GM18507 (cell line): ENCODE results near the gene ATG3.
"Not testable (repeated sequence)": the region's sequence is repeated elsewhere in the genome, so short reads cannot be mapped to it uniquely, and the experiment has no call there.

Experiments
- DNase-seq: peaks from one replicate; pipeline ENCODE4 v3.0.0; 2011; ENCODE audit warnings: low read depth; ENCODE audit not compliant: insufficient read length; ENCODE audit errors: extremely low spot score
- FAIRE-seq: peaks from 2 replicates; lab custom pipeline; 2011; peaks lifted over from hg19 to GRCh38; lab: Jason Lieb, UNC

Gene ATG3

GRCh38 chr3:112564247-112564939 lies 2.6 kb upstream of the ATG3 start:
- DNase-seq, FAIRE-seq: not testable (repeated sequence)

- DNase-seq (peak; percentile 40), FAIRE-seq (peak; percentile 21)
Measured at GRCh38 chr3:112561484-112561733, 353 bp downstream of the ATG3 start.

- DNase-seq = peak; percentile 11
- peak; percentile 72 for FAIRE-seq
Measured at GRCh38 chr3:112560721-112561483, 860 bp downstream of the ATG3 start.

DNA sequence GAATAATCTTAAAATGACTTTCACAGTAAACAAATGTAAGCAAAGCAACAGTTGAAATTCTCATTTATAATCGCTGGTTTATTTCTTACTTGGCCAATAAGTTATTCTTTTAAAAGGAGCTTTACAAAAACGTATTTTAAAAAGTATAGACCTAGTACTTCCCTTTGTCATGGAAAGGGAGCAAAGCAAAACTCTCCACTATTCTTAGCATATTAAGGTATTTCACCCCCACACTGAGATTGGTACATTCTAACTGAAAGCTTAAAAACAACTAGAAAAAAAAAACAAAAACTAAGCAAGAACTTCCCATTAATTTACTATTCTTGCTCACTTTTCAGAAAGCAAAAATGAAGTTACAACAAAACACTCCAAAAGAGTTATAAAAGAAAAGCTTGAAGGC lies 1.5 kb downstream of the ATG3 start:
- DNase-seq (no peak), FAIRE-seq (no peak)

GRCh38 chr3:112557976-112558375 lies 3.8 kb downstream of the ATG3 start:
- peak; percentile 24 for FAIRE-seq
- no peak for DNase-seq

DNA sequence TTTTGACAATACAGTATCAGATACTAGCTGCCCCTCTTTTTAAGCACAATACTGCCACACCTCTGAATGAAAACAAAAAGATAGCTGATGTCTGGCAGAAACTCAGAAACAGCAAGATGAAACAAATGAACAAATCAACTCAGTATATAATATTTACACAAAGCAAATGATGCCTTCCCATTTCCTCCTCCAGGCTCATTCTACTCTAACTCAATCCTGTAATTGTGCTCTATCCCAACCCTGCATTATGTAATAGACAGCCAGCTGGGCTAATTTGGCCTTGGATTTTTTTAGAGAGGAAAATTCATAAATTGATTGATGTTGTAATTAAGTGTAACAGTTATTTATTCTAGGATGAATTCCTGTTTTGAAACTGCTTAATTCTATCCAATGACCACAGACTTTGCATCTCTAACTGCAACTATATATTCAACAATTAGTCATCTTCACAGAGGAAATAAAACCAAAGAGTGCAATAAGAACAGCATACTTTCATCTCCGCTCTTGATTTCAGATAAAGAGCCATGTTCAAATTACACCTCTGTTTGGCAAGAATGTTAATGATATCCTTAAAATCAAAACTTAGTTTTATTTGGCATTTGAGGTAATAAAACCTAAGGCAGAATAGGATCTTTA lies 6.1 kb downstream of the ATG3 start:
- FAIRE-seq (peak; percentile 39), DNase-seq (no peak)

GRCh38 chr3:112550859-112551258 lies 10.9 kb downstream of the ATG3 start:
- FAIRE-seq (peak; percentile 33), DNase-seq (no peak)

DNA sequence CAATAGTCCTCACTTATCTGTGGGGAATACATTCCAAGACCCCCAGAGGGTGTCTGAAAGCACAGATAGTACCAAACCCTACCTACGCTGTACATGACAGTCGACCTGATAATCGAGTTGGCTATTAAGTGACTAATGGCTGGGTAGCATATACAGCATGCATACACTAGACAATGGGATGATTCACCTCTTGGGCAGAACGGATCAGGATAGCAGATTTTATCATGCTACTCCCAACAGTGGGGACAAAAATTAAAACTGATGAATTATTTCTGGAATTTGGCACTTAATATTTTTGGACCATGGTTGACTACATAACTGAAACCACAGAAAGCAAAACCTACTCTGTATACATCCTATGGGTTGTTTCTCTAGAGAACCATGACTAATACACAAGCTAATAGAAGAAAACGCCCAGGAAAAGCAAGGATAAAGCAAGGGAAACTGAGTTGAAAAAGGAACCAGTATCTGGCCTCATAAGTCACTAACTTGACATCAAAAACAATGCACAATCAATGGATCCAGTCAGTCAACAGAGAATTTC lies 15.5 kb downstream of the ATG3 start:
- no peak for FAIRE-seq

GRCh38 chr3:112539825-112540650 lies 21.7 kb downstream of the ATG3 start:
- FAIRE-seq = peak; percentile 91
- DNase-seq = peak; percentile 15

More for the DNA sequence above, 15.5 kb downstream of the ATG3 start:
- DNase-seq = no peak

DNA sequence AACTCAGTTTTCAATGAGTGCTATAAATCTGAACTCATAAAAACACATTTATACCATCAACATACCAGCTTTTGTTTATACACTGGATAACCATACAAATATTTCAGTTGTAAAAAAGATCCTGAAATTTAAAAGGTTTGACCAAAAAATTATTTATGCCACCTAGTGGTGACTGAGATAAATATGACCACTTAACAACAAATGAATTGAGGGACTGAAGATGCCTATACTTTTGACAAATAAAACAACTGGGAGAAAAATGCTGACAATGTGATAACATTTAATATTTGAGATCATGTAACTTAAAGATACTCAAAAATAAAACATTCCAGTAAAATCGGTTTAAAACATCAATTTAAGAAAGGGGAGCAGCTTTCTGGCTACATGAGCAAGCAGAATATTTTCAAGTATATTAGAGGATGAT lies 30.4 kb downstream of the ATG3 start:
- no peak for DNase-seq
- peak; percentile 82 for FAIRE-seq

GRCh38 chr3:112530573-112530972 lies 31.2 kb downstream of the ATG3 start:
- no peak for DNase-seq

GRCh38 chr3:112524127-112524526 lies 37.6 kb downstream of the ATG3 start:
- not testable (repeated sequence) for DNase-seq, FAIRE-seq

More at GRCh38 chr3:112530573-112530972, 31.2 kb downstream of the ATG3 start:
- no peak for FAIRE-seq

- DNase-seq (peak; percentile 36), FAIRE-seq (peak; percentile 93)
Measured at GRCh38 chr3:112519424-112520001, 42.2 kb downstream of the ATG3 start.

- DNase-seq, FAIRE-seq: not testable (repeated sequence)
Measured at GRCh38 chr3:112518970-112519369, 42.8 kb downstream of the ATG3 start.

- peak; percentile 98 for FAIRE-seq
- DNase-seq = peak; percentile 37
Measured at GRCh38 chr3:112514527-112515128, 47.1 kb downstream of the ATG3 start.

DNA sequence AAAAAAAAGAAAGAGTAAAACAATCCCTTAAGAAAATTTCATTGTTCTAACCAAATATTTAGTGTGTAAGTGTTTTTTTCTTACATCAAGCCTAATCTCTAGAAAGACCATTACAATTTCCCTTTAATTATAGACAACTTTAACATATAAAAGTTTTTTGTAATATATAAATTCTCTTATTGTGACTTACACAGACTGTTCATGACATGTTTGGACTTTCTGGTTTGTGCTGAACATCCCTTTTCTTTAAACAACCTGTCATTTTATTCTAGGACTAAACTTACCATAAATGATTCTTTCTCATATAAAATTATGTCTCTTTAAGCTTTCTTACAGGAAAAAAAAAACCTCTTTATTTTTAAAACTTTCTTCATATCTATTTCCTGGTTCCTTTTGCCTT lies 49.4 kb downstream of the ATG3 start:
- DNase-seq = no peak

GRCh38 chr3:112508860-112509259 lies 52.9 kb downstream of the ATG3 start:
- no peak for DNase-seq
- no peak for FAIRE-seq

More for the DNA sequence above, 49.4 kb downstream of the ATG3 start:
- no peak for FAIRE-seq

GRCh38 chr3:112508261-112508660 lies 53.5 kb downstream of the ATG3 start:
- FAIRE-seq = no peak
- DNase-seq = no peak

DNA sequence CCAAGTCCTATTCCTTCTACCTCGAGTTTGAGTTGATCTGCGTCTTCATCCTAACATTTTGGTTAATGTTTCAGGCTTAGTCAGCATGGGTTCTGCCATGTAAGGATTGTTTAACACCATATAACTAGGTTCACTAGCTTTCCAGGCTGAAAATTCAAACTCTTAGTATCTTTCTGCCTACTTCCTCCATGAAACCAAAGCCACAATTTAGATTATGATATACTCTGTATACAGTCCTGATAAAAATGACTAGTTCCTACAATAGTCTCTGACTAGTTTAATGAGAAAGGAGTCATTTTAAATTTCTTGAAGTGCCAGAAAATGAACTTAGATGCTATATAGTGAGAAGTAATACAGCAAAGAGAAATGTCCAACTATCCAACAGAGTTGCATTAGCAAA lies 55.9 kb downstream of the ATG3 start:
- FAIRE-seq (peak; percentile 24), DNase-seq (no peak)
